Measurements from ENCODE around the gene MMRN2.

The MMRN2 gene

DNA sequence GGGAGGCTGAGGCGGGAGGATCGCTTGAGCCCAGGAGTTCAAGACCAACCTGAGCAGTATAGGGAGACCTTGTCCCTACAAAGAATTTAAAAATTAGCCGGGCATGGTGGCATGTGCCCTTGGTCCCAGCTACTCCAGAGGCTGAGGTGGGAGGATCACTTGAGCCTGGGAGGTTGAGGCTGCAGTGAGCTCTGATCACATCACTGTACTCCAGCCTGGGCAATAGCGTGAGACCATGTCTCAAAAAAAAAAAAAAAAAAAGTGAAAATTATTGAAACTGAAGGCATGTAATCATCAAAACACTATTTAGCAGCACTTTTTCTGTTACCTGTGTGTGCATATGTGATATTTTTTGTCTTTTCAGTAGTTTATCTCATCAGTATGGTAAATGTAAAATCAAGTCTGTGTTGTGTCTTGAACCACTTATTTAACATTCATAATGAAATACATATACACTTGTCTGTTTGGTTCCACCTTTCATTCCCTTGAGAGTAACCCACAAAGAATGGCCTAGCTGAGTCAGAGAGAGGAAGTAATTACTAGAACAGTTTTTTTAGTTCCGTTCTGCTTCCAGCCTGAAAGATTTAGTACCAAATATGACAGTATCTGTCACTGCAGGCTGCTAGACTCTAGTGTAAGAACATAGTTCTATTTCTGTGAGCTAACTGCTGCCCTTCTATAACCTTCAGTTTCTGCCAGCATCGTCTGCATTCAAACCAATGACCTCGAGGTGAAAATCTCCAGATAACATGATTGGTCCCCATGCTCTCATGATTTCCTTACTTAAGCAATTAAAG lies 68.6 kb downstream of the MMRN2 start:
- DNase-seq (ENCODE audit: low read depth) = peak; percentile 33
